ENCODE data around the gene CAMK1G.

The CAMK1G gene

DNA sequence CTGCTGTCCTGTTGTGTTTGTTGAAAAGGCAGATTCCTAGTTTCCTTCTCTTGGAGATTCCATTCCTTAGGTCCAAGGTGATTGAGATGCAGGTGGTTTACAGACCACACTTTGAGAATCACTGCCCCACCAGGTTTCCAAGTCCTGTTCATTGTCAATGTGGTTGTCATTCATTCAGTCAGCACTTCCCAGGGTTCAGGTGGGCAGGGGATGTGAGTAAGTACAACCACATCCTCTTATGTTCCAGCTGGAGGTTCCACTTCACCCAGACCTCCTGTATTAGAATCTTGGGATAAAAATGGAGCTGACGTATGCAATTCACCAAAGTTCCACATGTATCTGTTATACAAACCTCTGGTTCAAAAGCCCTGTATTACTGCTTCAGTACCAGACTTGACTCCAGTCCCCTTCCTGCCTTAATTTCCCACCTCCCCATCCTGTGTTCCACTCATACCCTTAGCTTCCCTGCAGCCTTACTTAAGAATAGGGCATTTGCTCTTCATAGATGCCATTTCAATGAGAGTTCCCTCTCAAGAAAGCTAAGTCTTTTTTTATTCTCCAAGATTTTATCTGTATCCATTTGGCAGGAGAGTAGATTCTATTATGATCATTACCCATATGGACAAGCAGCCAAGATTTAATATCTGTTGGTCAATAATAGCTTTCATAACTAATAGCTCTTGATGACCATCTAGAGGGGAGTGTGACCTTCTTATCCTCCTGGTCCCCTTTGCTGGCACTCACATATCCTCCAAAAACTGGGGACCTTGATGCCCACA is 46.0 kb upstream of the CAMK1G start:
- Histone ChIP-seq H2AFZ (ENCODE audit: low read depth, low read length, severe bottlenecking) (no peak overlapping the region), H3F3A (ENCODE audit: insufficient read depth) (no peaks in the 10 kb centered on the region), H3K9me3 (ENCODE audit: insufficient read depth, low read length) (no peaks in the 10 kb centered on the region), H3K4me2 (ENCODE audit: low read depth, low read length, poor library complexity, severe bottlenecking) (no peak overlapping the region), H3K36me3 (ENCODE audit: low read length) (no peaks in the 10 kb centered on the region), H3K27me3 (ENCODE audit: low read length) (no peaks in the 10 kb centered on the region), H3K9ac (ENCODE audit: low read length) (no peak overlapping the region), H3K27ac (ENCODE audit: low read depth, low read length) (no peak overlapping the region), H3K9me2 (replicated peaks; ENCODE audit: insufficient read depth, low read length) (no peaks in the 10 kb centered on the region), H4K20me1 (ENCODE audit: low read depth, low read length) (no peaks in the 10 kb centered on the region), H3K4me3 (ENCODE audit: insufficient read depth, low read length, poor library complexity, severe bottlenecking) (no peak overlapping the region), H3K79me2 (ENCODE audit: insufficient read depth, low read length) (no peaks in the 10 kb centered on the region)
- TF ChIP-seq EZH2phosphoT487 (conservative IDR thresholded peaks at IDR 0.05; ENCODE audit: low read length): no peak
- TF ChIP-seq, protein P1, sequence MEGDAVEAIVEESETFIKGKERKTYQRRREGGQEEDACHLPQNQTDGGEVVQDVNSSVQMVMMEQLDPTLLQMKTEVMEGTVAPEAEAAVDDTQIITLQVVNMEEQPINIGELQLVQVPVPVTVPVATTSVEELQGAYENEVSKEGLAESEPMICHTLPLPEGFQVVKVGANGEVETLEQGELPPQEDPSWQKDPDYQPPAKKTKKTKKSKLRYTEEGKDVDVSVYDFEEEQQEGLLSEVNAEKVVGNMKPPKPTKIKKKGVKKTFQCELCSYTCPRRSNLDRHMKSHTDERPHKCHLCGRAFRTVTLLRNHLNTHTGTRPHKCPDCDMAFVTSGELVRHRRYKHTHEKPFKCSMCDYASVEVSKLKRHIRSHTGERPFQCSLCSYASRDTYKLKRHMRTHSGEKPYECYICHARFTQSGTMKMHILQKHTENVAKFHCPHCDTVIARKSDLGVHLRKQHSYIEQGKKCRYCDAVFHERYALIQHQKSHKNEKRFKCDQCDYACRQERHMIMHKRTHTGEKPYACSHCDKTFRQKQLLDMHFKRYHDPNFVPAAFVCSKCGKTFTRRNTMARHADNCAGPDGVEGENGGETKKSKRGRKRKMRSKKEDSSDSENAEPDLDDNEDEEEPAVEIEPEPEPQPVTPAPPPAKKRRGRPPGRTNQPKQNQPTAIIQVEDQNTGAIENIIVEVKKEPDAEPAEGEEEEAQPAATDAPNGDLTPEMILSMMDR (IDR thresholded peaks at IDR 0.05; ENCODE audit: insufficient read depth, low read length, poor library complexity, severe bottlenecking): no peak

DNA sequence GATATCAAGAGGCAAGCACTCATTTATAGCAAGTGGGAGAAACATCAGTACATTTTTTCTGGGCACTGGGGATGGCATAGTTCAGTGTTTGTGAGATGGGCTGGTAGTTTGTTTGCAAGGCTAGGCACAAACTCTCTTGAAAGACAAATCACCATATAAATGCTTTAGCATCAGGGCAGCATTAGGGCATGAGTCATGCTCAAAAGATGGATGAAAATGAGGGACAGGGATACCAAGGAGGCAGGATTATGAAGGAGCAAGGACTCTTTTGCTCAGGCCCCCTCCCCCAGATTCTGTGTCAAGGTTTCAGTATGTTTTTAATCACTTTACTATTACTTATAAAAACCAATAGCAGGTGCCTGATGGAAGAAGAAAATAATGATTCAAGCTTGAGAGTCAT is 43.9 kb upstream of the CAMK1G start:
- H4K20me1 ChIP-seq (ENCODE audit: low read depth, low read length): no peaks in the 10 kb centered on the region
- no peaks in the 10 kb centered on the region for H3K36me3 ChIP-seq (ENCODE audit: low read length)
- no peak overlapping the region for H2AFZ ChIP-seq (ENCODE audit: low read depth, low read length, severe bottlenecking)
- no peak overlapping the region for H3K4me2 ChIP-seq (ENCODE audit: low read depth, low read length, poor library complexity, severe bottlenecking)
- H3F3A ChIP-seq (ENCODE audit: insufficient read depth): no peaks in the 10 kb centered on the region
- no peak overlapping the region for H3K27ac ChIP-seq (ENCODE audit: low read depth, low read length)
- no peaks in the 10 kb centered on the region for H3K27me3 ChIP-seq (ENCODE audit: low read length)
- H3K9me3 ChIP-seq (ENCODE audit: insufficient read depth, low read length): no peaks in the 10 kb centered on the region
- H3K79me2 ChIP-seq (ENCODE audit: insufficient read depth, low read length): no peaks in the 10 kb centered on the region
- no peak overlapping the region for H3K9ac ChIP-seq (ENCODE audit: low read length)
- H3K9me2 ChIP-seq (replicated peaks; ENCODE audit: insufficient read depth, low read length): no peaks in the 10 kb centered on the region
- H3K4me3 ChIP-seq (ENCODE audit: insufficient read depth, low read length, poor library complexity, severe bottlenecking): no peak overlapping the region
- TF ChIP-seq, protein P1 (IDR thresholded peaks at IDR 0.05; ENCODE audit: insufficient read depth, low read length, poor library complexity, severe bottlenecking): no peak
- TF ChIP-seq EZH2phosphoT487 (conservative IDR thresholded peaks at IDR 0.05; ENCODE audit: low read length): no peak

DNA sequence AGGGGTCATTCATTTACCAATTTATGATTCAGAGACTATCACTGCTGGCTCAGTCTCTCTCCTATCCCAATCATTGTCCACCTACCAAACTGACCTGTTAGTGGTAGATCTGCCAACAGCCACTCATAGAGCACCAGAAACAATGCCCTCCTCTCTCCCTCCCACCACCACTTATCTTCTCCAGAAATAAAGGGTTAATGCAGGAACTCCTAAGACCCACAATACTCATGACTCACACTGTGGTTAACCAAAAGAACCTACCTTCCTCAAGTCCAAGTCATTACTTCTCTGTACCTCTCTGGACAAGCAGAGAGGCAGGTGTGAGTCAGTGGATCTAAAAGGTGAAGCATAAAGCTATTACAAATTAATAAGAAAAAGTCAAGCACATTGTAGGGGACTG is 40.9 kb upstream of the CAMK1G start:
- no peak overlapping the region for H3K9ac ChIP-seq (ENCODE audit: low read length)
- TF ChIP-seq EZH2phosphoT487 (conservative IDR thresholded peaks at IDR 0.05; ENCODE audit: low read length): no peak
- TF ChIP-seq, protein P1 (IDR thresholded peaks at IDR 0.05; ENCODE audit: insufficient read depth, low read length, poor library complexity, severe bottlenecking): no peak
- H3K4me3 ChIP-seq (ENCODE audit: insufficient read depth, low read length, poor library complexity, severe bottlenecking): no peak overlapping the region
- H3K9me3 ChIP-seq (ENCODE audit: insufficient read depth, low read length): no peaks in the 10 kb centered on the region
- H3K36me3 ChIP-seq (ENCODE audit: low read length): no peaks in the 10 kb centered on the region
- no peaks in the 10 kb centered on the region for H3F3A ChIP-seq (ENCODE audit: insufficient read depth)
- H4K20me1 ChIP-seq (ENCODE audit: low read depth, low read length): no peaks in the 10 kb centered on the region
- no peak overlapping the region for H3K27ac ChIP-seq (ENCODE audit: low read depth, low read length)
- H3K4me2 ChIP-seq (ENCODE audit: low read depth, low read length, poor library complexity, severe bottlenecking): no peak overlapping the region
- no peaks in the 10 kb centered on the region for H3K27me3 ChIP-seq (ENCODE audit: low read length)
- H3K79me2 ChIP-seq (ENCODE audit: insufficient read depth, low read length): no peaks in the 10 kb centered on the region
- H2AFZ ChIP-seq (ENCODE audit: low read depth, low read length, severe bottlenecking): no peak overlapping the region
- H3K9me2 ChIP-seq (replicated peaks; ENCODE audit: insufficient read depth, low read length): no peaks in the 10 kb centered on the region
